ENCODE data around the gene MRPL12.

The MRPL12 gene

DNA sequence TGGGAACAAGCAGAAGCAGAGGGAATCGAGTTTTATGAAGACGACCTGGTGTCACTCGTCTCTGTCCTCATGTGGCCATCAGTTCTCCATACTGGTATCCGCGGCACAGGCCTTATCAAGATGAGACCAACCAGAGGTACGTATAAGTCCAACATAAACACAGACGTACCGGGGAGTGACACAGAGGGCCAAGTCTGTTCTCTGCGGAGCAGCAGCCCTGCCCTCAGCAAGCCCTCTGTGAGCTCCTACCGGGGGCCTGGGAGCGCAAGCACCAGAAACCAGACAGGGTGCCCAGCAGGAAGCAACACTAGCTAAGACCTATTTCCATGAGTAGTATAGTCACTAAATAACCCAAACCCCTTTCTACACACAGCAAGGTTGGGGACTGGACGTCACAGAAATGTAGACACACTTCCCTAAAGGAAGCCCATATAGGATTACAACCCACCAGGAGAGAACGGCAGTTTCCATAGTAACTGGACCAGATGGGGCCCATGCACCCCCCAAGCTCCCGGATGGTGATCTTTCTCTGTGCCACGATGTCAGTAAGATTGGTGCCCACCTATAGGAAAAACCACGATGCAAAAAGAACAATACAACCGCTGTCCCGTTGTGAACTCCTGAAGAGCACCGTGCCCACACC, 20.5 kb upstream of the MRPL12 start:
- TF ChIP-seq, protein P1, sequence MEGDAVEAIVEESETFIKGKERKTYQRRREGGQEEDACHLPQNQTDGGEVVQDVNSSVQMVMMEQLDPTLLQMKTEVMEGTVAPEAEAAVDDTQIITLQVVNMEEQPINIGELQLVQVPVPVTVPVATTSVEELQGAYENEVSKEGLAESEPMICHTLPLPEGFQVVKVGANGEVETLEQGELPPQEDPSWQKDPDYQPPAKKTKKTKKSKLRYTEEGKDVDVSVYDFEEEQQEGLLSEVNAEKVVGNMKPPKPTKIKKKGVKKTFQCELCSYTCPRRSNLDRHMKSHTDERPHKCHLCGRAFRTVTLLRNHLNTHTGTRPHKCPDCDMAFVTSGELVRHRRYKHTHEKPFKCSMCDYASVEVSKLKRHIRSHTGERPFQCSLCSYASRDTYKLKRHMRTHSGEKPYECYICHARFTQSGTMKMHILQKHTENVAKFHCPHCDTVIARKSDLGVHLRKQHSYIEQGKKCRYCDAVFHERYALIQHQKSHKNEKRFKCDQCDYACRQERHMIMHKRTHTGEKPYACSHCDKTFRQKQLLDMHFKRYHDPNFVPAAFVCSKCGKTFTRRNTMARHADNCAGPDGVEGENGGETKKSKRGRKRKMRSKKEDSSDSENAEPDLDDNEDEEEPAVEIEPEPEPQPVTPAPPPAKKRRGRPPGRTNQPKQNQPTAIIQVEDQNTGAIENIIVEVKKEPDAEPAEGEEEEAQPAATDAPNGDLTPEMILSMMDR (conservative IDR thresholded peaks at IDR 0.05; ENCODE audit: low read length): no peak
- H3K4me3 ChIP-seq (ENCODE audit: low read length): peak overlapping the region; percentile 84
- no peak for DNase-seq (ENCODE audit: low read depth)

- peak overlapping the region; percentile 84 for H3K4me3 ChIP-seq (ENCODE audit: low read length)
- TF ChIP-seq, protein P1 (conservative IDR thresholded peaks at IDR 0.05; ENCODE audit: low read length): no peak
- DNase-seq (ENCODE audit: low read depth): no peak
Observed at GRCh38 chr17:81683208-81683583, 20.0 kb upstream of the MRPL12 start.

GRCh38 chr17:81683584-81684441, 19.4 kb upstream of the MRPL12 start, which contains the start of the genes ARL16 and HGS:
Gene ARL16, minus strand, starts transcription at chr17:81683797. Its CDS starts 44 bp downstream, at chr17:81683753.
Gene HGS, plus strand, starts transcription at chr17:81684011. Its CDS starts 56 bp downstream, at chr17:81684067.
- peak within 1 kb of the TSS; percentile 84 for H3K4me3 ChIP-seq (ENCODE audit: low read length)
- peak; percentile 99 for DNase-seq (ENCODE audit: low read depth)
- TF ChIP-seq, protein P1 (conservative IDR thresholded peaks at IDR 0.05; ENCODE audit: low read length): no peak

- no peak for DNase-seq (ENCODE audit: low read depth)
- TF ChIP-seq, protein P1 (conservative IDR thresholded peaks at IDR 0.05; ENCODE audit: low read length): no peak
- H3K4me3 ChIP-seq (ENCODE audit: low read length): peak overlapping the region; percentile 72
Observed at GRCh38 chr17:81684442-81684911, 18.7 kb upstream of the MRPL12 start.

DNA sequence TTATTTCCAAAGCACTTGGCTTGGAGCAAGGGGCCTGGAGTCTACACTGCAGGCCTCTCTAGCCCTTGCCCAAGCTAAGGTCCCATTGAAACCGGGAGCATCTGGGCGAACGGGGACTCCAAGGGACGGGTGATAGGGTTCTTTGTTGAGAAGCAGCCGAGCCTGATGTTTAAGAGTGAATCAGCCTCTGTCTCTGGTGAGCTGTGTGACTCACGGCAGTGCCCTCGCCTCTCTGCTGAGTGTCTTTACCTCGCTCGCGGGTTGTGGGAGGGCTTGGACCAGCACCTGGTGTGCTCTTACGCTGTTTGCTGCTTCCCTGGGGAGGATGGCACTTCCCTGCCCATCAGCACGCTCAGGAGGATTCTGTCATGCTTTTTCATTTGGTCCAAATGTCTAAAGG, 18.1 kb upstream of the MRPL12 start:
- TF ChIP-seq, protein P1 (conservative IDR thresholded peaks at IDR 0.05; ENCODE audit: low read length): no peak
- peak; percentile 58 for DNase-seq (ENCODE audit: low read depth)
- peak overlapping the region; percentile 72 for H3K4me3 ChIP-seq (ENCODE audit: low read length)

- no peak for DNase-seq (ENCODE audit: low read depth)
- TF ChIP-seq, protein P1 (conservative IDR thresholded peaks at IDR 0.05; ENCODE audit: low read length): no peak
- no peak overlapping the region for H3K4me3 ChIP-seq (ENCODE audit: low read length)
Observed at GRCh38 chr17:81686614-81687013, 16.6 kb upstream of the MRPL12 start.

All from AG10803 (cell line).